Retina (tissue), 1 donor: ENCODE measurements around the gene ZDHHC17.

Experiments
- DNase-seq: peaks from one replicate; pipeline ENCODE4 v3.0.0-alpha.2; 2016

The ZDHHC17 gene

DNA sequence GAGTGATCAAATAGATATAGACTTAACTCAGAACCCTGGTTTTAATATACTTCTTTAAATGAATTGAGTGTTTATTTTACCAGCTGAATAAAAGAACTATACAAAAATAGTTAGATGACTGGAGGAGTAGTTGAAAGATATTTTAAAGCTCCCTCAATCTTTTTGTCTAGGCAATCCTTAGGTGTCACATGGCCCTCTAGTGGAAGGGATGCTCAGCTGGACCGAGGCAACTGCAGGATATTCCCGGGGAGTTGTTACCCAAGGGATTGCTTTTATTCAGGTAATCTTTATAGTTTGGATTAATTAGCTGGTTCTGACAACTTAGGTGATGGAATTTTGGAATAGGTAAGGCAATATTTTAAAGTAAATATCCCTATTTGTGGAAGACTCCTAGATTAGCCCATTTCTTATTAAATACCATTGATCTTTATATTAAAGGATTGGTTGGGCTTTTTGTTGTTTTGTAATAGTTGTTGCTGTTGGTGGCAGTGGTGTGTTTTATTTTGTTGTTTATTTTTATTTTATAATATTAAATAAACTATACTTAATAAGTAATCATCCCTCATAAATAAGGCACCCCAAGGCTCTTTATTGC lies 57.1 kb downstream of the ZDHHC17 start:
- DNase-seq = no peak

GRCh38 chr12:76830436-76830835 lies 66.5 kb downstream of the ZDHHC17 start:
- no peak for DNase-seq

- no peak for DNase-seq
Observed at GRCh38 chr12:76836633-76837032, 72.7 kb downstream of the ZDHHC17 start.

- DNase-seq = no peak
Observed at GRCh38 chr12:76847260-76847659, 83.3 kb downstream of the ZDHHC17 start.

DNA sequence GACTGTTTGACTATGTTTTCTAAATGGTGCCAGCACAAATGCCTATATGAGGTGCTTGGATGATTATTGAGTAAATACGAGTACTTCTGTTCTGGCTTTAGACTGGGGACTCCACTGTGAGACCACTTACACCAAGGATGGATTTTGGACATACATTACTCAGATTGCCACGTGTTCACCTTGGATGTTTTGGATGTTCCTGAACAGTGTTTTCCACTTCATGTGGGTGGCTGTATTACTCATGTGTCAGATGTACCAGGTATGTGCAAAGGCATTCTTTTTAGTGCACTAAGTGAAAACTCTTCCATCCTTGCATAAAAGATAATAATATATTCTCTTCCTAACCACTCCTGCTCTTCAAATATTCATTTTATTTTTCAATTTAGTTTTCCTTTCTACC lies 84.2 kb downstream of the ZDHHC17 start:
- no peak for DNase-seq

GRCh38 chr12:76852106-76852505 lies 88.2 kb downstream of the ZDHHC17 start:
- DNase-seq = no peak

GRCh38 chr12:76855271-76855670 lies 91.4 kb downstream of the ZDHHC17 start:
- DNase-seq = no peak

GRCh38 chr12:76856018-76856644 lies 92.2 kb downstream of the ZDHHC17 start:
- no peak for DNase-seq

DNA sequence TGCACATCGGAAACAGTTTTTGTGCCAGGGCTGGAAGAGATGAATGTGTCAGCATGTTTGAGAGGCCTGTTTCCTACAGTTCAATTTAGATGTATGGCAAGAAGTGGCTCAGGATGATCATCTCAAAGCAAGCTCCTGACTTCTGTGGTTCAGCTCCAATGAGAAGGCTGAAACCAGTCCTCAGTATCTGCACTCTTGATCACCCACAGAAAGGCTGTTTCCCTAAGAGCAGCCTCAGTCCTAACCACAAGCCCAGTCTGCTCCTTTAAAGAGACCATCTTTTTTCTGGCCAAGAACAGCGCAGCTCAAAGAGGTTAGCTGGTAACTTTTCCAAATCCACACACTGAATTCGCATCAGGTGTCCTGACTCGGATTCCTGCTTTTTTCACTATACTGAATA lies 95.7 kb downstream of the ZDHHC17 start:
- no peak for DNase-seq

GRCh38 chr12:76860256-76860655 lies 96.3 kb downstream of the ZDHHC17 start:
- DNase-seq = no peak

GRCh38 chr12:76863005-76863670 lies 99.2 kb downstream of the ZDHHC17 start:
- DNase-seq = no peak

GRCh38 chr12:76863837-76864236 lies 99.9 kb downstream of the ZDHHC17 start:
- no peak for DNase-seq

DNA sequence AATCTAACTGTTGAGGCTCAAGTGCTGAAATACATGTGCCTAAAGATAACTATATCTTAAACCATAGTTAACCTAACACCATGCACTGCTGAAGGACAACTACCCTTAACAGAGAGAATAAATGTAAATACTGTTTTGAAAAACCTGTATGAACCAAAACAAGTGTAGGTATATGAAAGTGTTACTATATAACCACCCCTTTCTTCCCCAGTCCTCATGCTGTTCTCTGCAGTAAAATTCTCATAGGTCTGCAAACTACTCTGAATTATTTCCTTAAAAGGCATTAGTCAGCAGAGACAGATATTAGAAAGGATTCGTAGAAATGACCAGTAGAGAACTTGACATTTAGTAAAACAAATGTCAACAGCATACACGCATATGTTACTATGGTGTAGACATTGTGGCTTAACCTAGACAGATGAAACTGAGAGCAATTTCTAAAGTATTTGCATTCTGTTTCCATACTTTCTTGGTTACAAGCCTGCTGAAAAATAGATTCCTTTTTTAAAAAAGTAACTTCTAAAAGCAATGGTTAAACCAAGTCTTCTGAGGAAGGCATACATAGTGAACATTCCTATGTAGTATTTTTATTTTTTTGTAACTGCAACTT lies 101.0 kb downstream of the ZDHHC17 start:
- DNase-seq = no peak

DNA sequence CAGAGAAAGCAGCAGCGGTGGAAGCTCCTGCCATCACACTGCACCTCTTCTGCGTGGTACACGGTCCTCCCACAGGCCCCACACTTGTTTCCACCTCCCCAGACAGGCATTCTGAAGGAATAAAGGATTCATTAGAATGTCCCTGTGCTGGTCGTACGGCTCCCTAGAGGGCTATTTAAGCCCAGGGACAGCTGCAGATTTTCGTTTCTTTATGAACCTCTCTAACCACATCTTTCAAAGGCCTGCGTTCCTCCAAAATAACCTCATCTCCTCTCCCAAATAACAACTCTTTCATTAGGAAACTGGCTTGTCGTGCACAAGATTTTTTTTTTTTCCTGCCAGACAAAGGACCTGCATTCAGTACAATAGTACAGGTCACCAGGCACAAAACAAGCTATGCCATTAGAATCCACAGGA lies 102.2 kb downstream of the ZDHHC17 start:
- peak; percentile 81 for DNase-seq

DNA sequence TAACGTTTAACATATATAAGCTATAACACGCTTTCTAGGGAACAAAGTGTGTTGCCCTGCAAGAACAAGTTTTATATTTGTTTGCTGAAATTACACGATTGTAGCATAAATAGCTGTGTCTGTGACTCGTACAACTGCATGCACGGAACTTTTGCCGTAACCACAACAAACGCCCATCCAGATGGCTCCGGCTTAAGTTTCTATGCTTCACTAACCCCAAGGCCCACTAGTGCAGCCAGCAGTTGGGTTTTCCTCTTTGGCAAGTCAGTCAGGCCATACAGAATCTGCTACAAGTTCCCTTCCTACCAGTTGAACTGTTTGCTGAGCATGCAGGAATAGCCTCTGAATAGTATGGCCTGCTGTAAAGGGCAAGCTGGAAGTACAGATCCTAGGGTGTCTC lies 102.8 kb downstream of the ZDHHC17 start:
- DNase-seq = peak; percentile 76

GRCh38 chr12:76871082-76871481 lies 107.2 kb downstream of the ZDHHC17 start:
- DNase-seq = no peak

- no peak for DNase-seq
Observed at GRCh38 chr12:76871742-76872141, 107.8 kb downstream of the ZDHHC17 start.

- no peak for DNase-seq
Observed at GRCh38 chr12:76872415-76872814, 108.5 kb downstream of the ZDHHC17 start.

GRCh38 chr12:76874027-76874426 lies 110.1 kb downstream of the ZDHHC17 start:
- no peak for DNase-seq

GRCh38 chr12:76874491-76875190 lies 110.7 kb downstream of the ZDHHC17 start:
- no peak for DNase-seq

- no peak for DNase-seq
Observed at GRCh38 chr12:76876696-76877229, 112.8 kb downstream of the ZDHHC17 start.

- no peak for DNase-seq
Observed at GRCh38 chr12:76878099-76878898, 114.4 kb downstream of the ZDHHC17 start.
